Measurements from ENCODE around the gene OGFOD2.

OGFOD2 gene

DNA sequence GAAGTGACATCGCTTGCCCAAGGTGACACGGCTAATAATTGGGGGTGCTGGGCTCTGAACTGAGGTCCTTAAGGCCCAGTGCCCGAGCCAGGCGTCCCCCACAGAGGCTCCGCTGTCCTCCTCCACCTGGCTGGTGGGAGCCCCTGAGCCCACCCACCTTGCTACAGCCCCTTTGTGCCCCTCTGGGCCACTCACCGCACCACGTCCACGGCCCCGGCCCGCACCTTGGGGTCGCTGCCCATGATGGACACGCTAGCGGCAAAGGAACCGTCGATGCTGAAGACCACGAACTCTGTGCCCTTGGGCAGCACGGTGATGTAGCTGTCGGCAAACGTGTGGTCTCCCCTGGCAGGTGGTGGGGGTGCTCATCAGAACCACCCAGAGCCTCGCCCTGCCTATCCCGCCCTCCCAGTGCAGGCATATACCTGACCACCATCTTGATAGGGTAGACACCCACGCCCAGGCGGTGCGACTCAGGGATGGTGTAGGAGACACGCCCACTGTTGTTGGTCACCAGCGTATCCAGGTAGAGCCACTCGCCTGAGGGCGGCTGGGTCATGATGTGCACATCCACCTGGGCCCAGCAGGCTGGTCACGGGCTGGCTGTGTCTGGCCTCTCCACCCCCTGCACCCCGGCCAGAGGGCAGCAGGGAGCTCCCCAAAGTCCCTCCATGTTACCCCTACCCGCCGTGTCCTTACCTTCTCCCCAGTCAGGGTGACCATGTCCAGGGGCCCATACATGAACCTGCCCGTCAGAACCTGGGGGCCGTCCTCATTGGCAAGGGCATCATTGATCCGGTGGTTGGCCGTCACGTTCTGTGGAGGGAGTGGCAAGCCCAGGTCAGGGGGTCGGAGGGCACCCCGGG, 12.3 kb downstream of the OGFOD2 start:
- in situ Hi-C loops (cut with HindIII; ENCODE audit: low sequenced_read_pairs) = no loop called here

DNA sequence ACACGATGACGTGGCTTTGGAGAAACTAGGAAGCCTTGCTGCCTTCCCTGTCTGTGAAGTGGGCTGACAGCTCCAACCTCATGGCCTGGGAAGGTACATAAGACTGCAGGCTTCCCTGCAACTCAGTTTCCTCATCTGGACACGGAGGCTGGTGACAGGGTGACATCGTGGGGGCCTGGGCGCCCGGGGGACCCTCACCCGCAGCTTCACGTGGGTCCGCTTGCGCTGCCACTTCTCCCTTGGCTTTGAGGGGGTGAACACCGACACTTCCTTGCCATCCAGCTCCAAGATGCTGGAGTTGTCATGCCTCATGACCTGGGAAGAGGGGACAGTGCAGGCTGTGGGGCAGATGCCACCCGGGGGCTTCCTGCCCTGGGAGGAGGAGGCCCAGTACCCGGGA, 13.0 kb downstream of the OGFOD2 start:
- in situ Hi-C loops (cut with HindIII; ENCODE audit: low sequenced_read_pairs) = no loop called here

DNA sequence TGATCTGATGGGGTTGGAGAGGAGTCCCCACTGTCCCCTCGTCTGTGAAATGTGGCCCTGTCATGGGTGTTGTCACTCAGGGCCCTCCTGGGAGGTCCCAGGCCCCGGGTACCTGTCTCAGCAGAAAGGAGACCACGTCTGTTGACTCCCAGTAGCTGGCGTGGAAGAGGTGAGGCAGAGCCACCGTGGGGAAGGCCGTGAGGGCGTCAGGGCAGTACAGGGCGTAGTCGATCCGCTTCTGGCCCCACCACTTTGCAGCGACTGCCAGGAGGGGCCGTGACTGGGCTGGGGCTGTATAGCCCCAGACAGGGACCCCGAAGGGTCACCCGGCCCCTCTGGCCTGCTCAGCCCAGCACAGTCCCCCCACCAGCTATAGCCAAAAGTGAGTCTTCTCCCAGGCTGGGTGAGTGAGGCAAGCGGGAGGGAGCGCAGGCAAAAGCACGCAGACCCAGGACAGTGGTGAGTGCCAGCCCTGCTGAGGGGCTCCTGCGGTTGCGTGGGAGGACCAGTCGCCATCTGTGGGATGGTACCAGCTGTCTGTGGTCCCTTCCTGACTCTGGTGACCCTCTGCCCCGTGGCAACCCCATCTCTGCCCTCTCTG, 13.7 kb downstream of the OGFOD2 start:
- in situ Hi-C loops (cut with HindIII; ENCODE audit: low sequenced_read_pairs) = no loop called here

DNA sequence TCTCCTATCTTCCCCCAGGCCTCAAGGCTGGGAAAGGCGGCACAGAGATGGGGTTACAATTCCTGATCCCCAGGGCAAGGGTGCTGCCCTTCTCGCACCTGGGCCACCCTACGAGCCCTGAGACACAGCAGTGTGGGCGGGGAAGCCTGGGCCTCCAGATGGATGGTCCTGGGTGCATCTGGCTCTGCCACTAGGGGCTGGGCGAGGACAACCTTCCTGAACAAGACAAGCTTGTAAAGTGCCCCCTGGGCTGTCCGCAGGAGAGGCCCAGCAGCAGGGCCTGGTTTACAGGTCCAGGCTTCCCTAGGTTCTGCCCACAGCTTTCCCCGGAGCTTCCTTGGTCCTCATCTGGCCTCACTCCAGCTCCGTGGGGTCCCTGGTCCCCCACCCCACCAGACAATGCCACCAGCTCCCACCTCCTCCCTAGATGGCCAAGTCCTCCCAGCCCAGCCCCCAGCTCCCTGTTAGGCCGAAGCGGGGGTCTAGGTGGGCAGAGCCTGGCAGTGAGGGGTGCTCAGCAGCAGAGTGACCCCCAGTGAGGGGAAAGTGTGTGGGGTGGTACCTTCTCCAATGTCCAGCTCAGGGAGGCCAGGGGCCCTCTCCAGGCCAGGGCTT, 14.3 kb downstream of the OGFOD2 start:
- in situ Hi-C loops (cut with HindIII; ENCODE audit: low sequenced_read_pairs) = no loop called here

DNA sequence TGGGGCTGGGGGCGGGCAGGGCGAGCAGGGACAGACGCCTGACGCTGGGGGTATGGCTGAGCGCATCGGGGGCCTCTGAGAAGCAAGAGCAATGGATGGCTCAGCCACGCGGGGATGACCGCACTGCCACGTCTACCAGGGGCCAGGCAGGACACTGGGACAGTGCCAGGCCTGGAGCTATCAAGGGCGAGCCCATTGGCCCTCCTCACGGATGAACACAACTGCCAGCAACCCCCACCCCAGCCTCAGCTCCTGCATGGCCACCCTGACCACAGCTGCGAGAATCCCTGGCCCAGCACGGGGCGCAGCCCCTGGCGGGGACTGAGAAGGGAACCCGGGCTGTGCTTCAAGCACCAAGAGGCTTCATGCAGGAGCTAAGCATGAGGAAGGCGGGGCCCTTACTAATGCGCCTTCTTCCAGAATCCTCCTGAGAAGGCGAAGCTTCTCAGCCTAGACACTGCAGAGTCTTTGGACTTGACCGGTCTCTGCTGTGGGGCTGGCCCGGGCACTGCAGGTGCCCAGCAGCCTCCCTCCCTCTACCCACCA, 14.9 kb downstream of the OGFOD2 start:
- in situ Hi-C loops (cut with HindIII; ENCODE audit: low sequenced_read_pairs) = no loop called here

DNA sequence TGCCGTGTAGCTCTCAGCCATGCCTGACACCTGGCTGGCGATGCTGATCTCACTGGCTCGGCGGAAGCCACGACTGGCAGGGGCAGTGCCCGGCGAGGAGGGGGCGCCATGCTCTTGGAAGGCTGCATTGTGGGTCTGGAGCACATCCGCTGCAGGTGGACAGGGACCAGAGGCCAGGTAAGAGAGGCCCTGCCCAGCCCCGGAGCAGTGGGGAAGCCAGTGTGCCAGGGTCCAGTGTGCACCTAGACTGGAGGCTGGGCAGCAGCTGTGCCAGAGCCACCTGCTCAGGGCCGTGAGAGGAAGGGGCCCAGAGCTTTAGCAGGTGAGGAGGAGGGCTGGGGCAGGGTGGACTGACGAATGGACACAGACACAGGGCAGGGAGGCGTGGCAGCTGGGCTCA, 15.5 kb downstream of the OGFOD2 start:
- in situ Hi-C loops (cut with HindIII; ENCODE audit: low sequenced_read_pairs) = no loop called here

DNA sequence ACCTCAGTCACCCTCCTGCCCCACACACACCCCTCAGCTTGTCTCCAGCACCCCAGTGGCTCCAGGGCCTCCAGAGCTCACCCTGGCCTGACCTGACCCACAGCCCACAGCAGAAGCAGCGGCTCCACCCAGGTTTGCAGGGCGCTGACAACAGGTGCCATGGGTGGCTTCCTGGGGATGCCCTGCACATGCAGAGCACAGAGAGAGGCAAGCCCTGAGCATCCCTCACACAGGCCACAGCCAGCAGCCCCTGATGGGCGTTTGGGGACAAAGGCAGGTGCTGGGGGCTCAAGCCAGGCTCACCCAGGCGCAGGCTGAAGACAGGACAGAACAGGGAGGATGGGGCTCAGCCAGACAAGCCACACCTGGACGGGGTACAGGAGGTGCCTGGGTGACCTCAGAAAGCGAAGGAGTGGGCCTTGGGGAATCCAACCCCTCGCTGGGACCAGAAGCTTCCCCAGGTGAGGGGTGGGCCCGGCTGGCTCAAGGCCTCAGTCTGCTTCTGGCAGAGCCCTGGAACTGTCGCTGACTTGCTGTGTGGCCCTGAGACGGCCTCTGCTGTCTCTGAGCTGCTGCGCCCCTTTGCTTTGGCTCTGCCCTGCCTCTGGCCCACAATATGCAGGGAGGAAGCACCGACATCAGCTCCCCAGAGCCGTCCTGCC, 16.0 kb downstream of the OGFOD2 start:
- in situ Hi-C loops (cut with HindIII; ENCODE audit: low sequenced_read_pairs) = no loop called here

DNA sequence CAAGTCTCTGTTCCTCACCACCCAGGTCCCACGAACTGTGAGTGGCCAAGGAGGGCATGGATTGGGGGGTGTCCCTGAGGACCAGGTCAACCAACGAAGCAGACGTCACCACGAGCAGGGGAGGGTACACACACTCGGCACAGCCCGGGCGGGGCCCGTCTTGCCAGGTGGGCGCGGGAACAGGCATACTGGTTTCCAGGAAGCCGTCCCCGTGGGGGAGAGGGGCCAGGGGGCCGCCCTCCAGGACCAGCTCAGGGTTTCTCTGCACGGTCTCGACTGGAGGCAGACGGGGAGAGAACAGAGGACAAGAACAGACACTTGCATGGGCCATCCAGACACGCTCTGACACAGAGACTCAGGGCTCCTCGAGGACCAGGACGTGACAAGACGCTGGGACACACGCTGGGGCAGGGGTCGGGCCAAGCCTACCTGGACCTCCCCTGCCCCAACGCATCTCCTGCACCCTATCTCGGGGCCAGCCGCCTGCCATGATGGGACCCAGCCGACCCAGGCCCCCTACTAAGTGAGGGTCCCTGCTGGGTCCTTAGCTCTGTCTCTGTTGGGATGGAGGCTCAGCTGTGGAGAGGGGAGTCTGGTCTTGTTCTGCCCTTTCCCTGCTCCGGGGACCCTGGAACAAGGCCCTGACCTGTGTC, 16.7 kb downstream of the OGFOD2 start:
- in situ Hi-C loops (cut with HindIII; ENCODE audit: low sequenced_read_pairs) = no loop called here

DNA sequence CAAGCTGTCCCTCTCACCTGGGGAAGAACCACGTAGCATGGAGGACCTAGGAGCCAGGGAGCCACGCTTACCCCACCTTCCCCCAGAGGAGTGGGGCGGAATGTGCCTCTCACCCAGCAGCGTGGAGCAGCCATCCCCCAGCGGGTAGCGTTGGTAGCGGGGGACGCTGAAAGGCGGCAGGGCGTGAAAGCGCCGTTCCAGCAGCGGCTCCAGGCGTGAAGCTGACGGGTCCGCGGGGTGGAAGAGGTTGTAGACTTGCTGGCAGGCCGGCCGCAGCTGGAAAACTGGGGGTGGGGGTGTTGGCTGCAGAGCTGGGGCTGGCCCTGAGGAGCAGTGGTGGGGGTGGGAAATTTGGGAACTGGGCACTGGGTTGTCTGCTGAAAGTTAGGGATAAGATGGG, 17.3 kb downstream of the OGFOD2 start:
- in situ Hi-C loops (cut with HindIII; ENCODE audit: low sequenced_read_pairs) = no loop called here

DNA sequence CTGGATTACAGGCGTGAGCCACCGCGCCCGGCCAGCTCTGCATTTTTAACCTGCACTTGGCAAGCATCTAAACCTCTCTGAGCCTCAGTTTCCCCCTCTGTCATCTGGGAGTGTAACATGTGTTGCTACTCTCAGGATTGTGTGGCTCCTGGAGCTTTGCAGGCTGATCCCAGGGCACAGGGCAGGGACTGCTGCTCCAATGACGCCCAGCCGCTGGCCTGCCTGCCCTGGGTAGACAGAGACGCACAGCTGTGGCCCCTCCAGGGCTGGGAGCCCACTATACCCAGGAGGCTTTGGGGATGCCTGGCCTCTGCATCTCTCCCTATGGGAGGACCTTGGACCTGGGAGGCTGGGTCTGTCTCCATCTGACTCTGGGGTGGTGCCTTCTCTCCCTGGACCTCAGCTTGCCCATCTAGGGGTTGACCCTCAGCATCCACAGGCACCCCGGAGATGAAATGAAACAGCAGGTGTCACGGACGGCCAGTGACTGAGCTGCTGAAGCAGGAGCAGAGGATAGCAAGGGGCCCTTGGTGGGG, 19.2 kb downstream of the OGFOD2 start:
- in situ Hi-C loops (cut with HindIII; ENCODE audit: low sequenced_read_pairs) = no loop called here

DNA sequence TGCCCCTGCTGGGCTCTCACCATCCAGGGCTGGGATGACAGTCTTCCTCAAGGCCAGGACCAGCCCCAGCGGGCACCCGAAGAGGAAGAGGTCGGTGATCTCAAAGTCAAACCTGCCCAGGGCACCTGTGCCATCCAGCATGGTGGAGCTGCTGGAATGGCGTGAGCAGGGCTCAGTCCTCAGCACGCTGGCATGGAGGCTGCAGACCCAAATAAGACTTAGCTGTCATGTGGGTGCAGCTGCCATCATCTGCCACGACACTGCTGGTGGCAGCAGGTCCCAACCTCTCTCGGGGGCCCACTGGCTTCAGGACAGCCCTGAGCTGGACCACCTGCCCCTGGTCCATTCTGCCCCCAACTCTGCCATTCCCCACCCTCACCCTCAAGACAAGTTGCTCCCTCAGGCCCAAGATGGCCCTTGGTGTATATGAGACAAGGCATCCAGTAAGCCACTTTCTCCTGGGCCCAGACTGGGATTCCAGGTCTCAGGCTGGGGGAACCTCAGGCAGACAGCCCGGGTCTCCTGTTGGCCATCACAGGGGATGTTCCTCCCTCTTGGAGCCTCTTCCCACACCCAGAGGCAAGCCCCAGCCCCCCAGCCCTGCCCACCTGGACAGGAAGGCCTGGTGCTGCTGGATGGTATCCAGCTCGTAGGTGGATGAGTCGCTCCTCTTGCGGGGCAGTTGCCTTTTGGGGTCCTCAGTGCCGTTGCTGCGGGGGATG, 19.9 kb downstream of the OGFOD2 start:
- in situ Hi-C loops (cut with HindIII; ENCODE audit: low sequenced_read_pairs) = no loop called here

DNA sequence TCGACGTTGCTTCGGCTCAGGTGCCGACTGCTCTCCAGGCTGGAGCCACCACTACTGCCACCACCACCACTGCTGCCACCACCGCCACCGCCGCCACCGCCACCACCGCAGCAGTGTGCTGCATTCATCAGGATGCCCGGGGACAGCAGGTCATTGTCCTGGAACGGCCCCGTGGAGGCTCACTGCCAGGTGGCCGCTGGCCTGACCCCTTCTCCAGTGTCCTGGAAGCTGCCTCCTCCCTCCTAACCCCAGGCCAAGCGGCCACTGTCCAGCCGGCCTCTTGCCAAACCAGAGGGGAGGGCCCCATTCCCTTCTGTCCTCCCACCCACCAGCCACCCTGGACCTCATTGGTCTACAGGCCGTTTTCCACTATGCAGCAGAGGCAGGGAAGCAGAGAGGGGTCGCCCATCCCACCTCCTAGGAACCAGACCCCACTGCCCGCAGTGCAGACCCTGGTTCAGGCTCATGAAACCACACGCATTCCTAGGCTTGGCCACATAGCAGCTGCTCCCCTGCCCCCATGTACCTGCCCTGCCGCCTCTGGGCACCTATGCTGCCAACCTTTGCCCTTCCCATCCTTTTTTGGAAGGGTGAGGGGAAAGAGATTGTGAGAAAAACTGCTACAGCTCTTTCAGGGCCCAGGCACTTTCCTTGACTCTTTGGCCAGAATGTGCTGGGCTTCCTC, 20.6 kb downstream of the OGFOD2 start:
- in situ Hi-C loops (cut with HindIII; ENCODE audit: low sequenced_read_pairs) = no loop called here

DNA sequence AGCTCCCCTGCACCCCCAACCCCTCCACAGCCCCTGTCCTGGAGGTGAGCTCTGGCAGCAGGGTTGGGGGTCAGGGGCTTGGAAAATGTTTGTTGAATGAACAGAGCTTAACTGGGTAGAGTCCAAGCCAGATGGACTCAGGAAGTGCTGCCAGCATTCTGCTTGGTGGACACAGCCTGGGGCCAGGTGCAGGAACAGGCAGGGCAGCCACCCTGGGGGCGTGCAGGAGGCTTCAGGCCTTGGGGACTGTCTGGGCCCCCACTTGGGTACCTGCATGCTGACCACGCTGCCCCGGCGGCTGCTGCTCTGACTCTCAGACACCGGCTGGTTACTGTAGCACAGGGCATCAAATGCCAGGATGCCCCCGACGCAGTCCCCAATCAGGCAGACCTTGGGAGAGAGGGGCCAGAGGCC, 21.2 kb downstream of the OGFOD2 start:
- in situ Hi-C loops (cut with HindIII; ENCODE audit: low sequenced_read_pairs) = no loop called here

DNA sequence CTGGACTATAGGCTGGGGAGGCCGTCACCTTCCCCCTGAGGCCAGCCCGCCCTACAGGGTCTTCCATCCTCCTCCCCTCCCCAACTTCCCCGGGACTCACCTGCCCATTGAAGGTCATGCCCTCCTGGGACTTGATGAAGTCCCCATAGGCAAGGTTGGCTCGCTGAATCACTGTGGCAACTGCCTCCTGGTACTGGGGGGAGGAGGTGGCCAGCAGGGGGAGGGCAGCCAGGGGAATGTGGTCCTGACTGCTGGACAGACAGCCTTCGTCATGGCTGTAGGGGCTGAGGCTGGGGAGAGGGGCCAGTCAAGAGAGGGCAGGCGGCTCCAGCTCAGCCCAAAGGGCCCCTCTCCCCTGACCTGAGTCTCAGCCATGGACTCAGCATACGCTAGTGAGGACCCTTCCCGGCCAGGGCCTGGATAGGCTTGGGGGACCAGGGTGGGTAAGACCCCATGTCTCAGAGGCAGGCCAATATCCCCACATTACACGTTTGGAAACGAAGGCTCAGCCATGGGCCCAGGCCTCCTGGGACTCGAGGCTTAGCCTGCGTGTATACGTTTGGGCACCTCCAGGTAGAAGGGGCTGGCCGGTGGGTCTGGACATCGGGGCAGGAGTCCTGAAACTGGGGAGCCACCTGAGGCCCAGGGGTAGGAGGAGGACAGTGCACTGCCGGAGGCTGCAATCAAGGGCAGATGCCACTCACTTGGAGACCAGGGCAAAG, 21.7 kb downstream of the OGFOD2 start:
- in situ Hi-C loops (cut with HindIII; ENCODE audit: low sequenced_read_pairs) = no loop called here

DNA sequence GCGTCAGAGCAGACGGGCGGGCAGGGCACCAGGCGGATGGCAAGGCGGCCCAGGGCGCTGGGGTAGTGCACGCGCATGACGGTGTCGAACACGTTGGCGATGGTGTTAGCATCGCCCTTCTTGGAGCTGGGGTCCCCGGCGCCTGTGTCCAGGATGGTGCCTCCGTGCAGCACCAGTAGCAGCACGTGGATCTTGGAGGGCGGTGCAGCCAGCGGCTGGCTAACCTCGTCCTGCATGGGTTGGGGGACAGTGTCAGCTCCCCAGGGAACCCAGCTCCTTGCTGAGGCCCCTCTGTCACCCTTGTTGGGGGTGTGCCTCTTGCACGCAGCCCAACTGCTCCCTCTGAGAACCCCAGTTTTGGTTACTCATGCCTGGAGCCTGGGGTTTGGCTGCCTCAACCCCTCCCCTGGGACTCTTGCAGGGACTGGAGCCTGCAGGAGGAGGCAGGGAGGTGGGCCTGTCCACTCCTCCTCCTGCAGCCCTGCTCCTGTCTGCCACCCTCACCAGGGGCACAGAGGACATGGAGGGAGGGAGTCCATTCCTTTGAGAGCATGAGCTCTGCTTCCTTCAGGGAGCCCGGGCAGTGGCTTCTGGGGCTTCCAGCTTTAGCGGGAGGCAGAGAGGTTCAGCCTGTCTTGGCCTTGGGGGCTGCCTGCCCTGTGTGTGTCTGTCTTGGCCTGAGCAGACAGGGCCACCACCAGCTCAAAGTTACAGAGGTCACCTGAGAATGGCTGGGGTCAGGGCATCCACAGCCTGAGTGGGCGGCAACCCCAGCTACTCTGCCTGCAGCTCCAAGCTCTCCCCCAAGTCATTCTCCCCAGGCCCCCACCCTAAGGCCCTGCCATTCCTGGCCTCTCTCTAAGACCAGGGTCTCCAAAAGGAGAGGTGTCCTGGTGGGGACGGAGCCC, 22.6 kb downstream of the OGFOD2 start:
- in situ Hi-C loops (cut with HindIII; ENCODE audit: low sequenced_read_pairs) = no loop called here

DNA sequence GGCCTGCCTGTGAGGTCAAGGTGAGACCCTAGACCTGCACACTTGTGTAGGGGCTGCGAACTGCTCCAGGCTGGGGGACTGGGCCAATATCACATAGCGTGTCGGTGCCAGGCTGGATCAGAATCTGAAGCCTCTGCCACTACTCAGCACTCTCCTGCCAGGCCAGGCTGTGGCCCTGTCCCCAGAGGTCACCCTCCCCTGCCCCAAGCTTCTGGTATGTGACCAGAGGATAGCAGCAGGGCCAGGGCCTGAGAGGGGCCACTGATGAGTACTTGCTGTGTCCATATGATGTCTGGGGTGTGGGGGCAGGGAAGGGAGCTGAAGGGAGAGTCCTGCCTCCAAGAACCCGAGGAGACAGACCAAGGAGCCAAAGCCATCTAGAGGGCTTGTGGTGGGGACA, 23.3 kb downstream of the OGFOD2 start:
- in situ Hi-C loops (cut with HindIII; ENCODE audit: low sequenced_read_pairs) = no loop called here

DNA sequence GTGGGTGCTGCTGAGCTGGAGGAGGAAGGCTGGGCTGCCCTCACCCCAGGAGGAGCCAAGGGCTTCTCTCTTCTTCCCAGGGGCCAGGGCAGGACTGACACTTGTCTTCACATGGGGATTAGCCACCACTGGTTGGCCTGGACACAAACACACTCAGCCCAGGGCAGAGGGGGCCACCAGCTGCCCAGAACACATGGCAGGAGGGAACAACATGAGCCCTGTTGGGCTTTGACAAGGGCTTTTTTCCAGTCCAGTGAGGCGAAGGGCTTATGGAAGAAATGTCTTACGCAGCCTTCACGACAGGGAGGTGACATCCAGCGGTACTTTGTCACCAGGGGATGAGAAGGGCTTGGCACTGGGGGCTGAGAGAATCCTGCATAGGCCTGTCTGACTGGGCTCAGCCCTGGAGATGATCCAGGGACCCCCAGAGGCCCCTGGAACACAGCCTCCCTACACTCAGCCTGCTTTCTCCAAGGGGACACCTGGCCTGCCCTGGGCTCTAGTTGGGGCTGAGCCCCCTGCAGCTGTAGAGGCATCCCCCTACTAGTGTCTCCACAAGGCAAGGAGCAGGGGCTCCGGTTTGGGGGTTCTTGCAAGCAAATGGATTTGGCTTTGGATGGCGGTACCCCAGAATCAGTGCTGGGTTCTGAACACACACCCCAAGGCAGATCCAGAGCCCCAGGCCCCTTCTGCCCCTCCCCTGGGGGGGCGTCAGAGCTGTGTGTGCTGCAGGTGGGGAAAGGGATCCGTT, 24.3 kb downstream of the OGFOD2 start:
- in situ Hi-C loops (cut with HindIII; ENCODE audit: low sequenced_read_pairs) = no loop called here

Measured in DLD1 (cell line).